NT2/D1 (cell line): ENCODE data around the gene CACNA2D1.

Experiments used
- YY1 ChIP-seq: IDR thresholded peaks from 2 replicates; pipeline ENCODE4 v1.6.1; 2011; ENCODE audit not compliant: insufficient read length, insufficient read depth
- ZNF274 ChIP-seq: IDR thresholded peaks from 2 replicates; pipeline ENCODE4 v1.6.1; 2011; ENCODE audit warnings: mild to moderate bottlenecking, low read depth, low read length

GRCh38 chr7:82209179-82209747 is 234.3 kb downstream of the CACNA2D1 start:
- no peak for TF ChIP-seq ZNF274
- TF ChIP-seq YY1: no peak
